Stimulated activated CD8-positive, alpha-beta memory T cell treated with anti-CD3 and anti-CD28 coated beads, Interleukin-15, amount 100 ng/mL, for 4 hours (primary cell): ENCODE results near the gene THUMPD2.
"Not testable (repeated sequence)": the region's sequence is repeated elsewhere in the genome, so short reads cannot be mapped to it uniquely, and the experiment has no call there.

ENCODE experiments used
- DNase-seq, 2 donors: peaks; one replicate each; pipeline ENCODE4 v3.0.0-alpha.2; 2020; ENCODE audit warnings: low read depth in 2 of 2

The THUMPD2 gene

DNA sequence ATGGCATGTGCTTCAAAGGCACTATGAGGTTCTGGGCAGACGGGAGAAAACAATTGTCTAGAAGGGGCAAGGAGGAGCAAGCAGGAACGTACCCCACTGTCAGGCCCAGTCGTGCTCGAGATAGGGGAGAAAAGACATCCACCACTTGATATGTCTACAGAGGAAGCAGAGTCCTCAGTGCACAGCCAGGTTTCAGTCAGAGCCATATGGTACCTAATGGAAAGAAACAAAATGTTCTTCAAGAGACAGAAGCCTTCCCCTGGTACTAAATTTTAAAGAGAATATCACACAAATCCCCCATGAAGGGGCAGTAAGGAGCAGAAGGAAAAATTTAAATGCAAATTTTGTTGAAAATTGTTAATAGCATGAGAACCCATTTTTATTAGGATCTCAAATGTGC lies 21.9 kb downstream of the THUMPD2 start:
- DNase-seq, result no peak

DNA sequence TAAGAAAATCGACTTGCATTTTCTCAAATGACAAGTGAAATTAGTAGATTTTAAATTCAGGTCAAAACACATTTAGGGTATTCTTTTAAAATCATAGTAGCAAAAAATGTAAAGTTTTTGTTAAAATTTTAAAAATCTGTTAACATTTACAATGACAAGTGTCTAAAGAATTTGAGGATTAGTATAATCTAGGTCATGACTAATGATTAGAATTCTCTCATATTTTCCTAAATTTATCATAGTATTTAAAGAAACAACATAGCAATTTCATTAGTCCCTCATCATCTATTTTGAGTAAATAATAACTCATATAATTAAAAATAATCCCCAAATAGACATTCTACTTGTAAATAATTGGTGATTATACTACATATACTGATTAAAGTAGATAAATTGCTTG lies 23.6 kb downstream of the THUMPD2 start:
- DNase-seq, result no peak

DNA sequence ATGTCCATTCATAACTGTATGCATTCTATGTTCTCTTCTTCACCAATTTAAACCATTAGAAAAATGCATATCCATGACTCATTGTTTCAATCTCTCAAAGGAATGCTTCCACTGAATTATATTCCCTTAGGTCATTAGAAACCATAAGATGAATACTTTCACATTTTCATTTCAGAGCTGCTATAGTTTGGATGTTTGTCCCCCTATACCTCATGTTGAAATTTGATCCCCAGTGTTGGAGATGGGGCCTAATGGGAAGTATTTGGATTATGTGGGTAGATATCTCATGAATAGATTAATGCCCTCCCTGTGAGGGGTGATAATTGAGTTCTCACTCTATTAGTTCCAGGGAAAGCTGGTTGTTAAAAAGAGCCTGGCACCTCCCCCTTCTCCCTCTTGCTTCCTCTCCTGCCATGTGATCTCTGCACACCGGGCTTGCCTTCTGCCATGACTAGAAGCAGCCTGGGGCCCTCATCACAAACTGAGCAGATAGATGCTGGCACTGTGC lies 35.7 kb downstream of the THUMPD2 start:
- no peak for DNase-seq

DNA sequence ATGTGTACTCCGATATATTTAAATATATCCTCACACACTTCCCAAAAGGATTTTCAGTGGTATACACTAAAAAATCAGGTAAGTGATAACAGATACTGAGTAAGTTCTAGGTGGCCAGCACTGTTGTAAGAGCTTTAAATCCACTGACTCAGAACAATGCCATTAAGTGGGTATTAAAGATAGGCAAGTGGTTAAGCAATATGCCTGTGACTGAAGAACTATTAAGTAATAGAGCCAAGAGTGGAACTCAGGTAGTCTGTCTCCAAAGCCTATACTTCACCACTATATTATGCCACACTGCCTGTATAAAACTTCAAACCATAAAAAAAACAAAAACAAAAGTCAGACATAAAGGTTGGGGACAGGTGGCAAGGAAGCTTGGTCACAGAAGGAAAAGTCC lies 37.2 kb downstream of the THUMPD2 start:
- DNase-seq, result no peak

DNA sequence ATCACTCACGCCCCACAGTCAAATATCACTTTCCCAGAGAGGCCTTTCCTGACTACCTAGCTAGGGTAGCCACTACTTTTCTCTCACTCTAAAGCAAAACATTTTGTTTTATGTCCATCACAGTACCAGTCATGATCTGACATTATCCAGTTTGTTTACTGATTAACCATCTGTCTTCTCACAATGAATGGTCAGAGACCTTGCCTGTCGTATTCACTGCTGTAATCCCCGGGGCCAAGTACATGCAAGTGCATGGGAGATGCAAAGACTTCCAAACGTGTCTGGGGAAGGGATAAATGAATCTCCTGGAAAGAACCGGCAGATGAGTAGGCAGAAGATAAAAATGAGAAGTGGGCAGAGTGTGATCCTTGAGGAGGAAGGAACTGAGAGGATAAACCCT lies 39.7 kb downstream of the THUMPD2 start:
- no peak for DNase-seq

DNA sequence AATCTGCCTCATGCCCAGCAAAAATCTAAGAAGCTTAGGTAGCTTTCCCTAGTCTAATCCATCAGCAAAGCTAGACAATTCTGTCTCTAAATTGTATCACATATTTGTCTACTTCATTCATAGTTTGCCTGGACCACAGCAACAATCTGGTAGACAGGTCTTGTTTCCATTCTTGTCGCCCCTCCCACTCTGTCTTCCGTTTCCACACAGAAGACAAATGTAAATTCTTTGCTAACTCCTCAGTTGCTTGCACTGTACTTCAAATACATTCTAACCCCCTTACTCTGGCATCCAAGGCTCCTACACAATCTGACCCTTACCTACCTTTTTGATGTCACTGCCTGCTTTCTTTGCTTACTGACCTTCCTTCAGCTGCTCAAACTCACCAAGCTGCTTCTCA lies 40.1 kb downstream of the THUMPD2 start:
- DNase-seq, result no peak

DNA sequence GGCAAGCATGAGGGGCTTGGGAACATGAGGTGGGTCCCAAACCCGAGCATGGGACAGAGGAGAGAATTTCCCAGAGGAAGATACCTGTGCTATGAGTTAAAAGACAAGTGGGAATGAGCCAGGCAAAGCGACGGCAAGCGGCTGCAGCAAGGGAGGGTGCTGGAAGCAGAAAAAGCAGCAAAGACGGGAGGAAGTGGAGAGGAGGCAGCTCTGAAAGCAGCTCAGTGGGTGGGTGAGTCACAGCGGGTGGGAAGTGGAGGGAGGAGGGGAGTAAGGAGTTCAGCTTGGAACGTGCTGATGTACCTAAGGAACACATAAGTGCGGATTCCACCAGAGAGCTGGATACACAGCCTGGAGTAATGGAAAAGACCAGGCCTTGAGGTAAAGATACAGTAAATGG lies 41.4 kb downstream of the THUMPD2 start:
- no peak for DNase-seq

DNA sequence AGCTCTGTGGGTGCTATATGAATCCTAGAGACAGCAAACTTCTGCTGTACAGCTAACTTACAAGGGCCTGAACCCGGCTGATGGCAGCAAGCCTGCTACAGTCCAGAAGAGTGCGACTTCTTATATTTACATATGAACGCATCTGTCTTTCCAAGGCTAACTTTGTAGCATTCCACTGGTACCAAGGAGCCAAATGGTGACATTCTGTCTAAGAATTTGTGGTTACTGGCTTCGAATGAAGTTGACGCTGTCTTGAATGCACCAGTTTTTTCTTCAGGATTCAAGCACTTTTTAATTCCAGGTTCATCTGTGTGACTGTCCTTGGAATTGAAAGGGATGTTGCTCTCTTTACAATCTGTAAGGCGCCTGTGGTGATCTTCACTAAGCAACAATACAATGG lies 42.4 kb downstream of the THUMPD2 start:
- DNase-seq, result no peak

DNA sequence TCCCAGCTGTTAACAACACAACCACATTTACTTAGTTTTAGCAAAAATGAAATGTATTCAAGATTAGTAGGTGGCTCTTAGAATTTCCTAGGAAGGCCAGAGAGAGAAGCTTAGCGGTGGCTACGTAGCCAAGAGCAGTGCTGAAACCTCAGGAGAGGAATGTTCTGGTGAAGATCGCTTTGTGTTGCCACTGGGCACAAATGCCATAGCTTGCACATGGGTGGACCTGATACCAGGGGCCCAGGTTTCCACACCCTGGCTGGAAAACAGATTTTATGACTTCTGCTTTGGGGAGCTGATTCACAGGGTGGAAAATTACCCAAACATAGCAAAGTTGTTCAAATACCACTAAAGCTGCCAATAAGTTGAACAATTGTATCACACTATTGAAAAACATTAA lies 43.4 kb downstream of the THUMPD2 start:
- DNase-seq, result no peak

DNA sequence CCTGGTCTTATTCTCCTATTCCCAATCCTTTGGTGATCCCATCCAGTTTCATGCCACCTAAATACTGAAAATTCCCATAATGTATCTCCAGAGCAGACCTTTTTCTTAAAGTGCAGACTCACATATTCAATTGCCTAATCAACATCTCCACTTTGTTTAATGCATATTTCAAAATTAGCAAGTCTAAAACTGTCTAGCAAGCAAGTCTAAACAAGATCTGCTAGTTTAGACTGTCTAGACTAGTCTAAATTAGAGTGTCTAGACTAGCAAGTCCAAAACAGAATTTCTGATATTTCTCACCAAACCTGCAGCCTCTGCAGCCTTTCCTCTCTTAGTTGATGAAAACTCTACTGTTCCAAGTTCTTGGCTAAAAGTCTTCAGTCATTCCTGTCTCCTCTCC lies 44.6 kb downstream of the THUMPD2 start:
- no peak for DNase-seq

DNA sequence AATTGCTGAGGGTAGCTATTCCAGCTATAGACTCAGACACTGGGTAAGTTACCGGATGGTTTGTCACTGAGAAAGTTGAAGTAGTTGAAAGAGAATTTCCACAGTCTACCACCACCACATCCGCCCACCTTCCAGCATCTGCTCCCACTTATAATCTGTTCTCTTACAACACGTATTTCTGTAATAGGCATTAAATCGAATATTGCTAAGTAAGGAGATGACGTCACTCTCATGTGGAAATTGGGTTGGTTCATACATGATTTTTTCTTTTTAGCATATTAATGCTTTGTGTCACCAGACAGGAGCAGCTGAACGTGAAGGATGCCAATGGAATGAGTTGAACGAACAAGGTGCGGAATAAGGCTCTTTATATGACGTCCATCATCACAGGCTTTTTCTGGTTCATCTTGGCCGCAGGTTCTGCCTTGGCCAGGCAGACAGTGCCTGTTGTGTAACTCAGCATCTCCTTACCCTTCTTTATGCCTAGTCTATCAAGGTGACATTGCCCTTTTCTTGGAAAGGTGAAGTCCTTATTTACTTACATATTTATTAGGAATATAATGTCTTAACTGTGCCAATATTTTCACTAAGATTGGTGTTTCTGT lies 45.9 kb downstream of the THUMPD2 start:
- no peak for DNase-seq

DNA sequence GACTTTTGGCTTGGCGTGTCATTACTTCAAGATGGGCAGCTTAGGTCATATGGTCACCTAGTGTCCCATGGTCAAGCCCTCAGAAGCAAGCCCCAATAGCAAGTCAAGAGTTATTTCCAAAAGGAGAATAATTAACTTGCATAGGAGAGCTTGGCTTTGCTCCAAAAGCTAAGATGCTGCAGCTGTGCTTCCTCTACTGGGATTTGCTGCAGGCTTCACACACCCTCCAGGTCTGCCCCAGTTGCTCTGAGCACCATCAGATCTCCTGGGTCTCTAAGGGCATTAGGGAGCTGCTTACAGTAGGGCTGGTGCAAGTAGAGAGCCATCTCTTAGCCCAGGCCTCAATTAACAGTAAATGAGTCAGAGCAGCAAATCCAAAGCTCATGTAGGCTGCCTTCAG lies 46.6 kb downstream of the THUMPD2 start:
- DNase-seq, result no peak

DNA sequence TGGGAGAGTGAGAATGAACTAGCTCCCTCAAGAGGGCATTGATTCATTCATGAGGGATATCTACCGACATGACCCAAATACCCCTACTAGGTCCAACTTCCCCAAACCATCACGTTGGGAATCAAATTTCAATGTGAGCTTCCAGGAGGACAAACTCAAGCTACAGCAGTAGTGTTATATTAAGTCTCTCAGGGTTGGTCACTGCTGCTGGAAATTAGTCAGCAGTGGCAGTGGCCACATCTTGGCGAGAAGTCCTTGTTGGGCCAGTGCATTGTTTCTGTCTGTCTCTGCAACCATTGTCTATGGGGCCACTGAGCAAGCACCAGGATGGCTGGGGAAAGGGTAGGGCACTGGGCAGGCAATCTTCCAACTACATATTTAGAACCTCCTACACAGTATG lies 47.5 kb downstream of the THUMPD2 start:
- DNase-seq, result no peak

DNA sequence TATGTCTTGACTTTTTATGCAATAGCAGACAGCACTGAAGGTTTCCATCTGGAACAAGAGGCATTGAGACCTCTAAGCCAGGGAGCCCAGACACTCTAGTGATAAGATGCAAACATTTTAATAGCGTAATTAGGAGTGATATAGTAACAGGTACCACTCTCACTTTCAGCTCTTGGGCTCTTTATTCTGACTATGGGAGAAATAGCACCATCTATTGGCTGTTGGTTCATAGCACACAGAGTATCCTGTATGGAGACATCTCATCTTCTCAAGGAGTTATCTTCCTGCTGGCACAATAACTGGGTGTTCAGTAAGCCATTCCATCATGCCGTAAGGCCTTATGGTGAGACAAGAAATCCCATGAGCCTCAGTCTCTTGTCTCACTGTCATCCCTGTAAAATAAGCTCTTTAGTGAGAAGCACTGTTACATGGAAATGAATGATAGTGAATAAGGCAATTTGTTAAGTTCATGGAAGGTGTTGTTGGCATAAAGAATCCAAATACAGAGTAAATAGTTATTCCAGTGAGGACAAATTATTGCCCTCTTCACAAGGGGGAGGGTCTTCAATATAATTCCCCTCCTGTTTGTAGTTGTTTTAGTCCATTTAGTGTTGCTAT lies 48.3 kb downstream of the THUMPD2 start:
- no peak for DNase-seq

DNA sequence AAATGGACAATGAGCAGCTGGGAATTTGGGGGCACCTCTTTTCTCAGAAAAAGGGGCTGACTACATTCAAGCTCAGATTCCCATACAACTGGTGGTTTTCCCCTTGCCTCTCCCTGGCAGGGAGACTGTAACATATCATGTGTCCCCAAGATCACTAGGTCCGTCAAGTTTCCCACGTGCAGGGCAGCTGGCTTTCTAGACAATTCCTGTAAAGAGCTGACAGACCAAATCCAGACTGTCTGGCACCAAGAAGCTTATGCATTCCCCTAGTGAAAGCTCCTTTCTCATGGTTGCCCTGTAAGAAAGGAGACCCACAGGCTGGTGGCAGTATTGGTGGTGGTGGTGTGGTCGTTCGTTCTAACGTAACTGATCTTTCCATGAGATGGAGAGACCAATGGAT lies 48.8 kb downstream of the THUMPD2 start:
- no peak for DNase-seq

DNA sequence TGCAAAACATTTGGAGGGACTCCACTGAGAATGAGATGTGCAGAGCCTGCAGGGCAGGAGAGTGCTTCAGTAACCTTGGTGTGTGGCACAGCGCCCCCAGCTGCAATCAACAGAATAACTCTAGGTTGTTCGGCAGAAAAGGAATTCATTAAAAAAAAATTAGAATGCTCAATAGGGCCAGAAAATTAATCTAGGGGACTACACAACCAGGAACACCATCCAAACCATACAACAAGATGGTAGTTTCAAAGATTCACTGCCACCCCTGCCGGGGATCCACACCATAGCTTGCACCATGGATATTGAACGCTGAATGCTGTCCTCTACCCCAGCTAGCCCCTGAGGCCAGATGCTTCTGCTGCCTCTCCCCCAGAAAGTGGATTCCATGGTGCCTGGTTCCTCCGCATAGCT lies 50.1 kb downstream of the THUMPD2 start:
- no peak for DNase-seq

DNA sequence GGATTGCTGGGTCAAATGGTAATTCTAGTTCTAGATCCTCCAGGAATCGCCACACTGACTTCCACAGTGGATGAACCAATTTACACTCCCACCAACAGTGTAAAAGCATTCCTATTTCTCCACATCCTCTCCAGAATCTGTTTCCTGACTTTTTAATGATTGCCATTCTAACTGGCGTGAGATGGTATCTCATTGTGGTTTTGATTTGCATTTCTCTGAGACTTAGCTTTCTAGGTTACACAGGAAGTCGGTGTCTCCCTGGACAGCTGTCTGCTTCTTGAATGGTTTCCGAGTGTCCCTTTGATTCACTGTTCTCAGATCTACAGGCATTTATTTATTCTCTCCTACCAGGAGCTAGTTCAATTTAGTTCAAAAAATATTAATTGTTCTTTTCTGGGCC lies 51.0 kb downstream of the THUMPD2 start:
- DNase-seq, result not testable (repeated sequence)

DNA sequence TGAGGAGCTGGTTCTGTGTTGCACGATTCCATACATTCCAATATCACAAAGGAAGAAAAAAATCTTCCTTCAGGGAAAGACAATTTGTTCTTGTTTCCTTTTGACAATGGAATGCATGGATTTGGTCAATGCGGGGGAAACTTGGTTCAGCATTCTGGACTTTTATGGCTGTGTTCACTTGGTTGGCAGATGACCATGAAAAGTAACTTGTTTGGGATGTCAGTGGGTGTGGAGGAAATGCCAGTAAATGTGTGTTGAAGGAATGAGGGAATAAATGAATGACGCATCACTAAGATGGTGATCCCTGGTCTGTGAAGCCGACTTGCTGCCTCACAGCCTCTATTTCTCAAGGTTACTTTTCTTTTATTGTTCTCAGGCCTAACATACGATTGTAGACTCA lies 53.7 kb downstream of the THUMPD2 start:
- DNase-seq, result no peak

DNA sequence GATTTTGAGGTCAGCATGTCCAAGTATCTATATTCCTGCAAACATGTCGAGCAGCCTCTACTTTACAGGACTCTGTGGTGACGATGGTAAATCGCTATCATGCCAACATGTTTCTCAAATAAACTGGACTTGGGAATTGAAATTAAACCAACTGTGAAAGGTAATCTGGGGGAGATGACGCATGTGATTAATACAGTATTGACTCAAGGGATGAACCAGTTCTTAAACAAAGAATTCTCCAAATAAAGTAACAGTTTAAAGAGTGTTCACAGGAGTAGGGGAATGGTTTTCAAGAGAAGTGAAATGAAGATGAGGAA lies 54.3 kb downstream of the THUMPD2 start:
- DNase-seq, result no peak

DNA sequence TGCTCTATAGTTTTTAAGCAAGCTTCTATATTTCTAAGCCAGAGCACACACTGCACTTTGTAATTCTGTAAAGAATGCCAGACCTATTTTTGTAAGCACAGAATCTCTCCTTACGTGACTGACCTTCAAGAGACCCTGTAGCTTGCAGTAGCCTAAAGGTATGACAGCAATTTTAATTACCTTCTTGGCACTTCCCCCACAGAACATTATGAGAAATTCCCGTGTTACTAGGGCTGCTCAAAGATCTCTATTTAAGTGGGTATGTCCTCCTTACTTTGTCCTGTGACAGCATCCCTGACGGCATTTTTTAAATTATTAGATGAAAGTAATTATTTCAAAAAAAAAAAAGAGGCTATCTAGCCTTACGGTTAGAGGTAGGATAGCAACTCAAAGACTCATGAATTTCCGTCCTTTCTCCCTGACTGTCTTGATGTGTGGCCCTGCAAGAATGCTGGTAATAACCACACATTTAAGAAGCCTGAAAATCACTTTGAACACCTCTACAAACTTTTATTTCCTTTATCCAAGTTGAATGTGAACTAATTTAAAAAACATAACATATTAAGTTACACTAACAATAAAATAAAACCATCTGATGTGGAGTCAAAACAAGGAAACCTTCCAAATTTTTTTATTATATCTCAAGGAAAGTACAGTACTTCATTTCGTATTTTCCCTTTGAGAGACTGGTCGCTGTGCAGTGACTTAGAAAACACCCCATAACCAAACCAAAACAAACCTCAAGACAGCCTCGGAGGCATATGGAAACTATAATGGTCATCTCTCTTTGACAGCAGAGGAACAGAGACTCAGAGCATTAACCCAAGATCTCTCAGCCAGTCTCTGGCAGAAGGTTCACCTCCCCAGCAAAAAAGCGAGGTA lies 54.9 kb downstream of the THUMPD2 start:
- no peak for DNase-seq

DNA sequence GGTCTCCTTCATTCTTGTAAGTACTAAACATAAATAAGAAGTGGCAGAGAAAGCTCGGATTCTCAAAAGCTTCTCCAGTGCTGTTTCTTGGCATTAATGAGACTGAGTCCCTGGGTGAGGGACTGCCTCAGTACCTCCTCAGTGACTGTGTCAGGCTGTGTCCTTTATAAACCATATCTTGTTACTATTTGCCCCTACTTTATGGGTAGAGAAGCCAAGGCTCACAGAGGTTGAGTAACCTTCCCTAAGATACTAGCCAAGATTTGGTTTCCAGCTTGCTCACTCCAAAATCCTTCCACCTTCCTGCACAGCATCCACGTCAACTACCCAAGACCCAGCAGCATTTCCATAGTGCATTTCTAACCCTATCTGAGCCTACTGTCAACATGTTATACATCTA lies 55.6 kb downstream of the THUMPD2 start:
- no peak for DNase-seq

DNA sequence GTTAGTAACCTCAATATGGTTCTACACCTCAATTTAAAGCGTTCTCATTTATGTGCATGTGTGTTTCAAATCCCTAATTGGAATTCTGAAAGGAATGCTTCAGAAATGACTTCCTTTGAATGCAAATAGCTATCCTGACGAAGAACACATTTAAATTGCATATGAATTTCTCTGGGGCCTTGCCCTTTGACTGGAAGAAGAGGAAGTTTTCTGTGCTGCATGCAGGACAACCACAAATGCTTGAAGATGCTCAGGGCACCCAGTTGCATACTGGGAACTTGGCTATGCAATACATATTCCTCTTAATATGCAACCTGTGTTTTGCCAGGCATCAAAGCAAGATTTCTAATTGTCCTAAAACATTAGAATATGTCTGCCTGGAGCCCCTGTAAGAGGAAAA lies 58.1 kb downstream of the THUMPD2 start:
- no peak for DNase-seq

DNA sequence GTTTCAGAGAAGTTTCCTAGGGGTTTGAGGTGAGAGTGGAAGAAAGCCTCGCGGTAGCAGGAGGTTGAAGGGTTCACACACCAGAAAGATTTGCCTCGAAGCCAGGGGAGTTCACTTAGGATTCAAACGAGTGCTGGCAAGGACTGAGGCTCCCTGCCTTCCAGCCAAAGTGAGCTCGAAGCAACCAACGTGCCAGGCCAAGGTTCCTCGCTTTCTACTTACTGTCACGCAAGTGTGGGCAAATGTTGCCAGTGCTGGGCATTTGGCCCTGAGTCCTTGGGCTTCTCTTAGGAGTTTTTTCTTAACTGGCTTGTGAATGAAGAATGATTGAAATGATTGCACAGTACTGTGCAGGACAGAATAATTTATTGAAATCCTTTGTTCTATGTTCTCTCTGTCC lies 59.7 kb downstream of the THUMPD2 start:
- no peak for DNase-seq
